ENCODE data around the gene CA12. TPM values are rescaled to one million over a fixed set of nuclear protein-coding genes. Genes with fewer than 3 reads are reported as not detected.
A peak's percentile ranks its signal among the peaks of the same experiment; 100 is the strongest.

Gene CA12
- total RNA-seq, 2 donors from 2014 or later = 1.2 to 2.1 TPM

DNA sequence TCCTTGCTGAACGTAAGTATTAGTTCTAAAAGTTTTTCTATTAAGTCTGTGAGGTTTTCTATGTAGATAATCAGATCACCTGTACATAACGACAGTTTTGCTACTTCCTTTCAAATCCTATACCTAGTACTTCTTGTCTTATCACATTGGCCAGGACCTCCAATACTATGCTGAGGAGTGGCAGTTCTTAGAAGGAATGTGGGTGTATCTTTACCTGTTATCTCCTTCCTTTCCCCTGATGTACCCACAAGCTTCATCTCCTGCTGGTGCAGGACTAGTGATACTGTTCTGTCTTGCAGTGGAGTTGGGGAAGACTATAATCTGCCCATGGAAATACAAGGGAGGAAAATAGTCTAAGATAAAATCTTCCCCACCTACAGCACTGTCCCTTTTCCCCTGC, 16.8 kb upstream of the CA12 start:
- H3K27me3 Mint-ChIP-seq (ENCODE audit: insufficient read depth) = peaks cover 78% of the 10 kb centered on the region
- no peaks in the 10 kb centered on the region for H3K36me3 Mint-ChIP-seq (ENCODE audit: low read depth)
- no peaks in the 10 kb centered on the region for H3K9me3 Mint-ChIP-seq
- Histone ChIP-seq H3K27ac (ENCODE audit: low read depth, low read length) (no peak overlapping the region), H3K9ac (ENCODE audit: extremely low read depth, low read length, poor library complexity, severe bottlenecking) (no peak overlapping the region), H3K36me3 (ENCODE audit: control insufficient read depth, insufficient read depth, low read length) (no peaks in the 10 kb centered on the region), H3K9me3 (ENCODE audit: control insufficient read depth, low read length) (peaks cover 12% of the 10 kb centered on the region), H3K27me3 (ENCODE audit: control insufficient read depth, insufficient read depth, low read length, poor library complexity, severe bottlenecking) (peaks cover 8% of the 10 kb centered on the region), H3K4me3 (ENCODE audit: low read length) (no peak overlapping the region), H3K4me1 (ENCODE audit: control insufficient read depth, insufficient read depth, low read length) (no peaks in the 10 kb centered on the region)
- H3K4me3 Mint-ChIP-seq = no peak overlapping the region
- DNase-seq = no peak
- TF ChIP-seq, protein P1, sequence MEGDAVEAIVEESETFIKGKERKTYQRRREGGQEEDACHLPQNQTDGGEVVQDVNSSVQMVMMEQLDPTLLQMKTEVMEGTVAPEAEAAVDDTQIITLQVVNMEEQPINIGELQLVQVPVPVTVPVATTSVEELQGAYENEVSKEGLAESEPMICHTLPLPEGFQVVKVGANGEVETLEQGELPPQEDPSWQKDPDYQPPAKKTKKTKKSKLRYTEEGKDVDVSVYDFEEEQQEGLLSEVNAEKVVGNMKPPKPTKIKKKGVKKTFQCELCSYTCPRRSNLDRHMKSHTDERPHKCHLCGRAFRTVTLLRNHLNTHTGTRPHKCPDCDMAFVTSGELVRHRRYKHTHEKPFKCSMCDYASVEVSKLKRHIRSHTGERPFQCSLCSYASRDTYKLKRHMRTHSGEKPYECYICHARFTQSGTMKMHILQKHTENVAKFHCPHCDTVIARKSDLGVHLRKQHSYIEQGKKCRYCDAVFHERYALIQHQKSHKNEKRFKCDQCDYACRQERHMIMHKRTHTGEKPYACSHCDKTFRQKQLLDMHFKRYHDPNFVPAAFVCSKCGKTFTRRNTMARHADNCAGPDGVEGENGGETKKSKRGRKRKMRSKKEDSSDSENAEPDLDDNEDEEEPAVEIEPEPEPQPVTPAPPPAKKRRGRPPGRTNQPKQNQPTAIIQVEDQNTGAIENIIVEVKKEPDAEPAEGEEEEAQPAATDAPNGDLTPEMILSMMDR (conservative IDR thresholded peaks at IDR 0.05) = no peak
- H3K4me1 Mint-ChIP-seq = peaks cover 36% of the 10 kb centered on the region
- no peak overlapping the region for H3K27ac Mint-ChIP-seq
- WGBS, 2 experiments (ENCODE audit: insufficient coverage in 1 of 2, insufficient read length in 1 of 2) = 92 to 100% methylated on average over 1 to 2 of the region's 2 CpGs

DNA sequence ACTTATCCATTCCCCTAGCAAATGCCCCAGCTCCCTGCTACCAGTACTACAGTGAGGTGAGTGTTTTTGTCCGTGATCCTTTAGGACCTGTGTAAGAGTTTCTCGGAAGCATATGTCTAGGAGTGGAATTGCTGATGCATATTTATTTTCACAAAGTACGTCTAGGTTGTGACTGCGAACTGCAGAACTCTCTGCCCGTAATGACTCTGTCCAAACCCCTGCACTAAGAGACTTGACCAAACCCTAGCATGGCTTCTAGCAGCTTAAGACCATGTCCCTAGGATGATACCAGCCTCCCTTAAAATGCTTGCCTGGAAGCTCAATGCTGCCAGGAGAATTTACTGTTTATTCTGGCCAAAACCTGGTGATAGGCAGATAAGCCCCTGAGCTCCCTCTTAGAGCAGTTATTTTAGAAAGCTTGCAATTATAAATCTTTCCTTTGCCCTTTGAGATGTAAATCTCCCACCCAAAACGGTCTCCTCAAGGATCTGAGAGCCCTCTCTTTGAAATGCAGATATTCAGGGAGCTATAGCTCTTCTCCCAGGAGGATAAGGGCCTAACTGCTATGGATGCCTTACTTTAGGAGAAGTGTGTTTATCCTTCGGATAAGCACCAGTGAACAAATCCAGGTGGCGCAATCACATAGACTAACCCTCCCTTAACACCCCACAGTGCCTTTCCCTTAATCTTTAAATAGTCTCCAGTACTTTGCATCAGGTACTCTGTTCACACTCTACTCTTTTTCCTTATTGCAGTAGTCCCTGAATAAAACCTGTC, 14.7 kb upstream of the CA12 start:
- no peaks in the 10 kb centered on the region for H3K36me3 Mint-ChIP-seq (ENCODE audit: low read depth)
- Histone ChIP-seq H3K36me3 (ENCODE audit: control insufficient read depth, insufficient read depth, low read length) (no peaks in the 10 kb centered on the region), H3K9me3 (ENCODE audit: control insufficient read depth, low read length) (peaks cover 12% of the 10 kb centered on the region), H3K27me3 (ENCODE audit: control insufficient read depth, insufficient read depth, low read length, poor library complexity, severe bottlenecking) (peaks cover 22% of the 10 kb centered on the region), H3K27ac (ENCODE audit: low read depth, low read length) (peak overlapping the region; percentile 3), H3K4me1 (ENCODE audit: control insufficient read depth, insufficient read depth, low read length) (no peaks in the 10 kb centered on the region), H3K4me3 (ENCODE audit: low read length) (peak overlapping the region; percentile 50), H3K9ac (ENCODE audit: extremely low read depth, low read length, poor library complexity, severe bottlenecking) (no peak overlapping the region)
- WGBS, 2 experiments (ENCODE audit: insufficient coverage in 1 of 2, insufficient read length in 1 of 2) = 50 to 70% methylated on average over 7 to 8 of the region's 8 CpGs
- H3K27me3 Mint-ChIP-seq (ENCODE audit: insufficient read depth) = peaks cover 96% of the 10 kb centered on the region
- peak; percentile 78 for DNase-seq
- peaks cover 27% of the 10 kb centered on the region for H3K4me1 Mint-ChIP-seq
- H3K4me3 Mint-ChIP-seq = no peak overlapping the region
- peak overlapping the region; percentile 20 for H3K27ac Mint-ChIP-seq
- TF ChIP-seq, protein P1 (conservative IDR thresholded peaks at IDR 0.05) = peak; percentile 49
- H3K9me3 Mint-ChIP-seq = no peaks in the 10 kb centered on the region

DNA sequence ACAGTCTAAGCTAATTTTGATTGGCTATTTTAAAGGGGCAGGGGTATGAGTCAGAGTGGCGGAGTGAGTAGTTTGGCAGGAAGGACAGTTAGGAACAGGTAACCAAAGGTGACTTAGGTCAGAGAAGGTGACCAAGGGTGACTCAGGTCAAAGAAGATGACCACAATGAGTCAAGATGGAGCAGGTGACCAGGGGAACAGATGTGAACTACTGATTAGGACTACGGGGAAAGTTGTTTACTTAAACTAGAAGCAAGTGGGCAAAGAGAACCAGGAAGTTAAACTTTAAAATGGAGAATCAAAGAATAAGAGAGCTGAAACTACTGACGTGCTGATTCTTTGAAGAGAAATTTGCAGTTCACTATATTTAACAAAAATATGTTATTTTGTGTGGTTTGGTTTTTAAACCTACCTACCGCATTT, 14.1 kb upstream of the CA12 start:
- TF ChIP-seq, protein P1 (conservative IDR thresholded peaks at IDR 0.05) = no peak
- 82 to 92% methylated on average over 1 to 3 of the region's 4 CpGs for WGBS, 2 experiments (ENCODE audit: insufficient coverage in 1 of 2, insufficient read length in 1 of 2)
- no peak for DNase-seq
- peaks cover 22% of the 10 kb centered on the region for H3K27me3 ChIP-seq (ENCODE audit: control insufficient read depth, insufficient read depth, low read length, poor library complexity, severe bottlenecking)
- H3K9ac ChIP-seq (ENCODE audit: extremely low read depth, low read length, poor library complexity, severe bottlenecking) = no peak overlapping the region
- peaks cover 96% of the 10 kb centered on the region for H3K27me3 Mint-ChIP-seq (ENCODE audit: insufficient read depth)
- H3K4me3 Mint-ChIP-seq = no peak overlapping the region
- H3K36me3 Mint-ChIP-seq (ENCODE audit: low read depth) = no peaks in the 10 kb centered on the region
- H3K27ac Mint-ChIP-seq = no peak overlapping the region
- H3K4me1 Mint-ChIP-seq = peaks cover 27% of the 10 kb centered on the region
- no peak overlapping the region for H3K27ac ChIP-seq (ENCODE audit: low read depth, low read length)
- H3K4me1 ChIP-seq (ENCODE audit: control insufficient read depth, insufficient read depth, low read length) = peaks cover under 1% of the 10 kb centered on the region
- peaks cover 12% of the 10 kb centered on the region for H3K9me3 ChIP-seq (ENCODE audit: control insufficient read depth, low read length)
- no peaks in the 10 kb centered on the region for H3K9me3 Mint-ChIP-seq
- no peaks in the 10 kb centered on the region for H3K36me3 ChIP-seq (ENCODE audit: control insufficient read depth, insufficient read depth, low read length)
- peak overlapping the region; percentile 50 for H3K4me3 ChIP-seq (ENCODE audit: low read length)

All from endodermal cell (in vitro differentiated cells).